ENCODE measurements around the gene TMEM179B. TPM values are rescaled to one million over a fixed set of nuclear protein-coding genes. Genes with fewer than 3 reads are reported as not detected.

Gene TMEM179B
- total and polyA plus RNA-seq, 2 of the 13 experiments (the other 11 are each of a cell fraction or from before 2014, with no cell fraction given) = 24.8 to 25.7 TPM

GRCh38 chr11:62805076-62805892, 18.1 kb downstream of the TMEM179B start, which contains the start of gene NXF1 (continued):
- TF ChIP-seq ZNF878 (CRISPR knock-in tag; IDR thresholded peaks at IDR 0.05) (peak; percentile 46; the same call in 1 of the 2 replicates), CSRNP1 (CRISPR knock-in tag; IDR thresholded peaks at IDR 0.05) (0 out of 2 replicates have a peak, but pooled peaks have one; percentile 60), KMT2B (CRISPR knock-in tag; IDR thresholded peaks at IDR 0.05) (peak; percentile 89), ZNF550 (CRISPR knock-in tag; IDR thresholded peaks at IDR 0.05; ENCODE audit: borderline replicate concordance) (no peak), ZBTB10 (CRISPR knock-in tag; IDR thresholded peaks at IDR 0.05; ENCODE audit: borderline replicate concordance) (0 out of 2 replicates have a peak, but pooled peaks have one; percentile 28), PHF20 (CRISPR knock-in tag; IDR thresholded peaks at IDR 0.05) (peak; percentile 86), CHD2 (IDR thresholded peaks at IDR 0.05; ENCODE audit: low read depth, low read length) (peak; percentile 58; the same call in 1 of the 2 replicates), HOXA7 (CRISPR knock-in tag; IDR thresholded peaks at IDR 0.05) (no peak), MED13 (CRISPR knock-in tag; IDR thresholded peaks at IDR 0.05) (peak; percentile 76), ZNF678 (CRISPR knock-in tag; IDR thresholded peaks at IDR 0.05) (peak; percentile 90), ZNF18 (CRISPR knock-in tag; IDR thresholded peaks at IDR 0.05; ENCODE audit: insufficient replicate concordance) (no peak), KDM6A (CRISPR knock-in tag; IDR thresholded peaks at IDR 0.05; ENCODE audit: low read depth) (peak; percentile 33; the same call in 1 of the 2 replicates), AGO1 (IDR thresholded peaks at IDR 0.05; ENCODE audit: low read depth, low read length, poor library complexity, severe bottlenecking) (peak; percentile 98), ZNF747 (CRISPR knock-in tag; IDR thresholded peaks at IDR 0.05; ENCODE audit: borderline replicate concordance) (peak; percentile 77; the same call in 1 of the 2 replicates), ZNF580 (CRISPR knock-in tag; IDR thresholded peaks at IDR 0.05; ENCODE audit: borderline replicate concordance, low read depth) (peak; percentile 85; the same call in 1 of the 2 replicates), ZNF17 (CRISPR knock-in tag; IDR thresholded peaks at IDR 0.05) (no peak), HOXA9 (CRISPR knock-in tag; IDR thresholded peaks at IDR 0.05; ENCODE audit: borderline replicate concordance) (0 out of 2 replicates have a peak, but pooled peaks have one; percentile 6), ZNF691 (CRISPR knock-in tag; IDR thresholded peaks at IDR 0.05; ENCODE audit: borderline replicate concordance, low read depth) (peak; percentile 96; the same call in 1 of the 2 replicates), MIXL1 (CRISPR knock-in tag; IDR thresholded peaks at IDR 0.05) (peak; percentile 66; the same call in 1 of the 2 replicates), ZNF614 (CRISPR knock-in tag; IDR thresholded peaks at IDR 0.05; ENCODE audit: borderline replicate concordance) (peak; percentile 91), ZNF7 (CRISPR knock-in tag; IDR thresholded peaks at IDR 0.05) (0 out of 2 replicates have a peak, but pooled peaks have one; percentile 29), ZNF703 (CRISPR knock-in tag; IDR thresholded peaks at IDR 0.05; ENCODE audit: borderline replicate concordance) (no peak)
